Prostate gland (tissue), 2 donors: ENCODE results near the gene APOBEC2.

Experiments used
- CTCF ChIP-seq, 4 experiments: fragments of 200-600 bp in 2 of 4; fragments of 450-650 bp in 2 of 4; sonication (generic) in 2 of 4; IDR thresholded peaks; 1 replicate in 3 of 4; 2 replicates in 1 of 4; pipeline ENCODE4 v1.5.1; 2016 to 2019; ENCODE audit warnings: antibody characterized with exemption in 4 of 4, mild to moderate bottlenecking in 2 of 4, moderate library complexity in 2 of 4
- POLR2A ChIP-seq: fragments of 450-650 bp; IDR thresholded peaks from one replicate; pipeline ENCODE4 v1.6.1; 2016; ENCODE audit warnings: antibody characterized with exemption, mild to moderate bottlenecking
- POLR2AphosphoS5 ChIP-seq: sonication (generic); formaldehyde crosslinking; IDR thresholded peaks from one replicate; pipeline ENCODE4 v1.6.1; 2017; ENCODE audit warnings: antibody characterized with exemption

GRCh38 chr6:41098366-41098765 lies 45.4 kb downstream of the APOBEC2 start:
- TF ChIP-seq POLR2AphosphoS5 (no peak), POLR2A (no peak), CTCF (IDR thresholded peaks at IDR 0.05) (no peak)
